ENCODE measurements around the gene TAF11L14.

DNA sequence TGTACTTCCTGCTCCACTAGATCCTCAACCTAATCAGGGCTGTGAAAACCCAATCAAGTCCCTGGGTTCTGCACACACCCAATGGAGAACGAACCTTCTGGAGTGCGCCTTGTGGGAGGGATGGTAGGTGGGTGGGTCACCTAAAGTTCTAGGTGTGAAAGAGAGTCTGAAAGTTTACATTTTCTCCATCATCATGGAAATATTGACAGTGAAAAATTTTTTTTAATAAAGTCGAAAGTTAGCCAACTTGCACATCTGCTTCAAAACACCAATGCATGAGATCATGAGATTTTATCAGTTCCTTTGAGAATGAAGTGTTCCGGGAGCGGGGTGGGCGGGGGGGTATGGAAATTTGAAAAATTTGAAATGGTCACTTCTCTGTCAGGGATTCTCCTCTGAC, 21.7 kb downstream of the TAF11L14 start:
- TF ChIP-seq, protein P1, sequence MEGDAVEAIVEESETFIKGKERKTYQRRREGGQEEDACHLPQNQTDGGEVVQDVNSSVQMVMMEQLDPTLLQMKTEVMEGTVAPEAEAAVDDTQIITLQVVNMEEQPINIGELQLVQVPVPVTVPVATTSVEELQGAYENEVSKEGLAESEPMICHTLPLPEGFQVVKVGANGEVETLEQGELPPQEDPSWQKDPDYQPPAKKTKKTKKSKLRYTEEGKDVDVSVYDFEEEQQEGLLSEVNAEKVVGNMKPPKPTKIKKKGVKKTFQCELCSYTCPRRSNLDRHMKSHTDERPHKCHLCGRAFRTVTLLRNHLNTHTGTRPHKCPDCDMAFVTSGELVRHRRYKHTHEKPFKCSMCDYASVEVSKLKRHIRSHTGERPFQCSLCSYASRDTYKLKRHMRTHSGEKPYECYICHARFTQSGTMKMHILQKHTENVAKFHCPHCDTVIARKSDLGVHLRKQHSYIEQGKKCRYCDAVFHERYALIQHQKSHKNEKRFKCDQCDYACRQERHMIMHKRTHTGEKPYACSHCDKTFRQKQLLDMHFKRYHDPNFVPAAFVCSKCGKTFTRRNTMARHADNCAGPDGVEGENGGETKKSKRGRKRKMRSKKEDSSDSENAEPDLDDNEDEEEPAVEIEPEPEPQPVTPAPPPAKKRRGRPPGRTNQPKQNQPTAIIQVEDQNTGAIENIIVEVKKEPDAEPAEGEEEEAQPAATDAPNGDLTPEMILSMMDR (IDR thresholded peaks at IDR 0.05): no peak
- no peak for TF ChIP-seq POLR2A (IDR thresholded peaks at IDR 0.05)
